HG03135 (cell line): Measurements from ENCODE around the gene DENND1A.
"Not testable (repeated sequence)": the region's sequence is repeated elsewhere in the genome, so short reads cannot be mapped to it uniquely, and the experiment has no call there.

ENCODE experiments used
- ATAC-seq: cut with Tn5 transposase; IDR thresholded peaks from one replicate; pipeline ENCODE4 v1.9.1; 2021; ENCODE audit warnings: mild to moderate bottlenecking, moderate library complexity; ENCODE audit not compliant: unreplicated experiment

The DENND1A gene

DNA sequence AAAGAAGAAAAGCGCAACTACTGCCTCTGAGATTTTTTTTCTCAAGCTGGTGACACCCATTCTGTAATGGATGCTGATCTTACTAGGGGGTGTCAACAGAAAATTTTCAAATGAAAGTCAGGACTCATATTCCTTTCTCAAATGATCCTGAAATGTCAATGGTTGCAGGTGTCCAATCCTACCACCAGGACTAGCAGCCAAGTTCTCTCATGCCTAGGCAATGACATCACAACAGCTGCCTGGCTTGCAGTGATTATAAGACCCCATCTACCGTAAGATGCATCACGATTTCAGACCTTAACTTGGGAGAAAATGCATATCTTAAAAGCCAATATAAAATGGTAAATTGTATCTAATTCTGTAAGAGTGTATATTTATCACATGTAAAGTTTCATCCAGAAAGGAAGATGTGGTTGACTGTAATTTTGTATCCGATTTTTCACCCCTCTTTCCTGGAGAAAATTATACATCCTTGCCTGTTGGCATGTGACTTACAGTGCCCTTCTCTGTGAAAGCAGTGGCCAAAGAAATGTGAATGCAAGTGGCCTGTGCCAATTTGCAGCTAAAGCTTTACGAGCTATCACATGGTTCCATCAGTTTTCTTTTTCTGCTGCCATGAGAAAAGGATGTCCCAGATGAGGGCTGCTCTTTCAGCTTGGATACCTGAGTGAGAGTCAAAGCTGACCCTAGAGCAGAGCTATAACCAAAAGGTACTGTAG lies 104.4 kb downstream of the DENND1A start:
- ATAC-seq, result no peak

DNA sequence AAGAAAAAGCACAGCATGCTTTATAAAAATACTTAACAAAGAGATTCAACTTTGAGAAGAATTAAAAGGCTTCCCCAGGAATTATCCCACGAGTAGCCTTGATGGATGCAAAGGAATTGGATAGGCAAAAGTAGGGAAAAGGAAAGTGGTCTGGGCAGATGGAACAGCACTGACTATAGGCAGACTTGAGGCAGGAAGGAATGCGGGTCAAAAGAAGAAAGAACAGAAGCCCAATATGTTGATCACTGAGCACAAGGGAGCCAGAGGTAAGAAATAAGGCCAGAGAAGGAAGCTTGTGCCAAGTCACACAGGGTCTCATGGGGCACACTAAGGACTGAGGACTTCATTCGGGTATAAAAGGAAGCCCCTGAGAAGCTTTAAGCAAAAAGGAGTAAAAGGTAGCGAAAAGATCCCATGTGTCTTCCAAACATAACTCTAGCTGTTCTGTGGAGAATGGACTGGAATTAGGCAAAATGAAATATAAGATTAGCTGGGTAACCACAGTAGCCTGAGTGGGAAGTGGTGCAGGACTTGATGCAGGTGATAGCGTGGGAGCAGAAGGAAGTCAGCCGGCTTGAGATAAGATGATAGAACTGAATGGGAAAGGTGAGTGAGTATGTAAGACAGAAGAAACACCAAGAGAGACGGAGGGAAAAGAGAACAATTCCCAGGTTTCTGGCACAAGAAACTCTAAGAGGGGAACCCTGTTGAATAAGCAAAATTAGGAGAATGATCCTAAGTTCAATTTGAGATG lies 106.6 kb downstream of the DENND1A start:
- ATAC-seq, result no peak

- ATAC-seq, result no peak
Observed at GRCh38 chr9:123821619-123822018, 108.3 kb downstream of the DENND1A start.

- no peak for ATAC-seq
Observed at GRCh38 chr9:123820139-123820538, 109.8 kb downstream of the DENND1A start.

DNA sequence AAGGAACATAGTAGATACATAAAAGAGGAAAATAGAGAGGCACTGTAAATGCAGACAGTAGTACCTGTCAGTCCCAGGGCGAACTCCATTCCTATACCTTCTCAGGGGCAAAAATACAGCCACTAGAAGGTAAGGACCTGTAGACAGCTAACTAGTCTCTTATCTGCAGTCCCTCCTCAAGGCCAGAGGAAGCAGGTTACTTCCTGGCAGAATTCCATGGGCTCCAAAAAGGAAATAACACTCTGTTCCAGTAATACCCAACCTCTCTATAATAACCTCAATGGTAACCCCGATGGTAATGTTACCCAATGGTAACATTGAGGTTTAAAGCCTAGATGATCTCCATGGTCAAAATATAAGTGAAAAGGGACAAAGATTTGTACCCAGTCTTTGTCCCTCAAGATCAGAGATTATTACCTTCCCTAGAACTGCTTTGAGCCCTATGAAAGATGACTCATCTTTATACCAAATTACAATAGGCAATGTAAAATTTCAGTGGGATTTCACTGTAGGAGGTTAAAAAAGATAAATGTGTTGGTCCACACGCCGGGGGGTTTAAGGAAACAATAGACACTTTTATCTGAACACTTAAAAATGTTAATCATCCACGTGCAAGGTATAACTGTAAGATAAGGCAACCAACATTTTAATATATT lies 113.0 kb downstream of the DENND1A start:
- no peak for ATAC-seq

DNA sequence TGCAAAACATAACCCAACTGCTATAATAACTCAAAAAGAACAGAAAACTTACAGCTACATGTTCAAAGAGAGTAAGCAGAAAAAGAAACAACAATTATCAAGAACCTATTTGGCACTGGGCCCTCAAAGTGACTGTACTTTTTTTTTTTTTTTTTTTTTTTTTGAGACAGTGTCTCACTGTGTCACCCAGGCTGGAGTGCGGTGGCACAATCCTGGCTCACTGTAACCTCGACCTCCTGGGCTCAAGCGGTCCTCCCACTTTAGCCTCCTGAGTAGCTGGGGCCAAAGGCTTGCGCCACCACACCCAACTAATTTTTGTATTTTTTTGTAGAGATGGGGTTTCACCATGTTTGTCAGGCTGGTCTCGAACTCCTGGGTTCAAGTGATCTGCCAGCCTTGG lies 114.1 kb downstream of the DENND1A start:
- ATAC-seq, result not testable (repeated sequence)

- ATAC-seq, result no peak
Observed at GRCh38 chr9:123814496-123814895, 115.4 kb downstream of the DENND1A start.

GRCh38 chr9:123812984-123813383 lies 116.9 kb downstream of the DENND1A start:
- ATAC-seq, result no peak

GRCh38 chr9:123807251-123807650 lies 122.7 kb downstream of the DENND1A start:
- ATAC-seq, result no peak

- ATAC-seq, result no peak
Observed at GRCh38 chr9:123806829-123807228, 123.1 kb downstream of the DENND1A start.

DNA sequence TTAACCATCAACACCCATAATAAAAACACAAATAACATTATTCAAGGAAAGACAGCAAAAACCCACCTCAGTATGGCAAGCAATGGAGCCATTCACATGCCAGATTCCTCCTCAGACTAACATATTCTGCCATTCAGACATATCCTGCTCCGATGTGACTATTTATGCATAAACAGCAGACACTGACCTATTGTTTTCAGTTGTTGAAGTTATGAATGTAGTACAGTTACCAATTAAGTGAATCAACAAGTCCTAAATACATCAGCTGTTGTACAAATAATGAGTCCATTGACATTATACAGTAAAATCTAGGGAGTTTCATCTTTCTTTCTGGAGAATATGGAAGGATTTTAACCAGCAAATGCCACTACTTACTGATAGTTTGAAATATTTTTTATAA lies 131.7 kb downstream of the DENND1A start:
- ATAC-seq, result no peak

GRCh38 chr9:123796618-123797484 lies 133.1 kb downstream of the DENND1A start:
- no peak for ATAC-seq

DNA sequence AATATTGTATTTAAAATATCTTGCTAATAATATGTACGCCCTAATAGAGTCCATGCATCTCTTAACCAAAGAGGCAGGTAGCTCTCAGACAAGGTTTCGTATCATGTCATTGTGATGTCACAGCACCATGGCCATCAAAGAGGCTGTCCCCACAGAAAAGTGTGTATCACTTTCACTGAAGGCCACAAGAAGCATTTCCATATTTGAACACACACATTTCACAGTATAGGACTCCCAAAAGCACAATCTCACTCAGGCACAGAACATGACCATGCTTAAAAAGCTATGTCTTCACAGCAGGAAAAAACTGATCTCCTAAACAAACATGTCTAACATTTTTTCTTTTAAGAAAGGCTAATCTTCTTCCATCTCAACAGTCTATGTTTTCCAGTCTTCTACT lies 133.8 kb downstream of the DENND1A start:
- no peak for ATAC-seq

- no peak for ATAC-seq
Observed at GRCh38 chr9:123795336-123795735, 134.6 kb downstream of the DENND1A start.

DNA sequence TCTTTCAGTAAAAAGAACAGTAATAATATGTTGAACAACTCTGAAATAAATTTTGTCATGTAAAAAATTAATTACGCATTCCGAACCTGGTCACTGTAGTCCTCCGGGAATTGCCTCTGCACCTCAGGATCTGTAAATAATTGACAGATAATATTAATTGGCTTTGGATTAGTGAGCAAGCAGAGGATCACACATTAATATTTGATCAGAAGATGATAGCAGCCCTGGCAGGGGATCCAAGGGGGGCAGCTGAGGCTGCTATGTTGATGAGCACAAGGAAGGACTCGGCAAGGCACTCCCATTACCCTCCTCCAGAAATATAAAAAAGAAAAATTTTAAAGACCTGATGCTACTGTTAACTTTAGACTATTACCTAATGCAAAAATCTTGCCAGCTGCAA lies 137.4 kb downstream of the DENND1A start:
- ATAC-seq, result no peak

GRCh38 chr9:123789554-123790292 lies 140.2 kb downstream of the DENND1A start:
- ATAC-seq, result no peak

GRCh38 chr9:123787416-123787815 lies 142.5 kb downstream of the DENND1A start:
- no peak for ATAC-seq

DNA sequence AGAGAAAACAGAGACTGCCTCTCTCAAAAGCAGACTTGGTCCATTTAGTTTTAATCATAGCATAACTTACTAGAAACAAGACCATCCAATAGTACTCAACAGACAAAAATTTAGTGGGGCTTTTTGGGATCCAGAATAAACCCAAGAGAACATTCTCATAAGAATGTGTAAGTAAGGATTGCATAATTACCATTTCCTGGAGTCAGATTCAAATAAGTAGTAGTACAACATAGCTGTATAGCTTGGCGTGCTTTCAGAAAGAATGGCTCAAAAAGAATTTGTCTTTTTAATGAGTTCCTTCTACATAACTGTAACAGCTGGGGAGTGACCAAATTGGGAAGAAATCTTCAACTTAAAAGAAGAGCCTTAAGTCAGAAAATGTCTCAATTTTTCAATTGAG lies 145.4 kb downstream of the DENND1A start:
- no peak for ATAC-seq

DNA sequence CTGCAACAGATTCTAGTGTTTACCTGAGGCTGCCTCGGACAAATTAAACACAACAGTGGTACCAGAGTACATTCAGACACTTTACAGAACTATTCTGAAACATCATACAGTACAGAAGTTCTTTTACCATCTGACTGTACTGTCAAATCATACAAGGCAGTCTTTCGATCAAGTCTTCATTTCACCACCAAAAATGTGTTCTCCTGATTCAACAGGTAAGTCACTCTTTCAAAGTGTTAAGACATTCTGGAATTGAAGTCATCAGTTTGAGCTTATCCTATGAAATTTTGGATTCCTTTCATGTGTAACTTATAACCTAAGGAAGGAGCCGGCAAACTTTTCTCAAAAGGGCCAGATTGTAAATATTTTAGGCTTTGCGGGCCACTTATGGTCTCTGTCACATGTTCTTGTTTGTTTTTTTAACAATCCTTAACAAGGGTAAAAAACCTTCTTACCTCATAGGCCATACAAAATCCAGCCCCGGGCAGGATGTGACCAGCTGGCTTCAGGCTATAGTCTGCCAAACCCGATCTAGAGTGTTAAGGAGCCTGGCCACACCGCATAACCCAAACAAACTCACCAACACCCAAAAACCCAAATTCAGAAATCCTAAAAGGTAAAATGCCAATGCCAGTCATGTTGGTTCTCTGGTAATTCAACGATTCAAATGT lies 151.6 kb downstream of the DENND1A start:
- ATAC-seq, result no peak
